HepG2 (cell line): Measurements from ENCODE around the gene CDC42EP1. TPM values are rescaled to one million over a fixed set of nuclear protein-coding genes. Genes with fewer than 3 reads are reported as not detected.

Experiments used
- DDIT3 ChIP-seq: sonication (generic); formaldehyde crosslinking; IDR thresholded peaks from 2 replicates; pipeline ENCODE4 v1.4.0; 2020; ENCODE audit warnings: mild to moderate bottlenecking, missing genetic modification reagents
- EED ChIP-seq: sonication (generic); formaldehyde crosslinking; IDR thresholded peaks from 2 replicates; pipeline ENCODE4 v1.5.0; 2020; ENCODE audit warnings: mild to moderate bottlenecking, missing genetic modification reagents
- FOSL1 ChIP-seq: sonication (generic); formaldehyde crosslinking; IDR thresholded peaks from 2 replicates; pipeline ENCODE4 v1.9.0; 2021; ENCODE audit warnings: missing genetic modification reagents, borderline replicate concordance
- FOXA3 ChIP-seq: IDR thresholded peaks from 2 replicates; pipeline ENCODE4 v1.6.1; 2016; ENCODE audit warnings: missing genetic modification reagents, missing compliant biosample characterization
- HINFP ChIP-seq: sonication (generic); formaldehyde crosslinking; IDR thresholded peaks from 2 replicates; pipeline ENCODE4 v1.4.0; 2020; ENCODE audit warnings: low read depth, mild to moderate bottlenecking, missing genetic modification reagents
- MEF2D ChIP-seq: sonication (generic); formaldehyde crosslinking; IDR thresholded peaks from 2 replicates; pipeline ENCODE4 v1.5.1; 2020; ENCODE audit warnings: mild to moderate bottlenecking, missing genetic modification reagents
- MZF1 ChIP-seq: sonication (generic); formaldehyde crosslinking; IDR thresholded peaks from 2 replicates; pipeline ENCODE4 v1.8.1; 2023; ENCODE audit warnings: mild to moderate bottlenecking, missing genetic modification reagents, borderline replicate concordance
- NR2F2 ChIP-seq: IDR thresholded peaks from 2 replicates; pipeline ENCODE4 v1.6.1; 2012; ENCODE audit warnings: low read depth, inconsistent platforms, borderline replicate concordance
- TBX2 ChIP-seq: sonication (generic); formaldehyde crosslinking; IDR thresholded peaks from 2 replicates; pipeline ENCODE4 v1.5.0; 2020; ENCODE audit warnings: missing genetic modification reagents, mild to moderate bottlenecking, borderline replicate concordance
- TCF12 ChIP-seq, 2 experiments: fragments of 450-650 bp in 1 of 2; sonication (generic) in 1 of 2; formaldehyde crosslinking in 1 of 2; IDR thresholded peaks; 2 replicates each; pipeline versions ENCODE4 v1.6.1 to v1.8.0; 2017 to 2022; ENCODE audit warnings: antibody characterized with exemption in 1 of 2, mild to moderate bottlenecking in 1 of 2, missing genetic modification reagents in 1 of 2, moderate library complexity in 1 of 2
- U2AF2 ChIP-seq: fragments of 200-400 bp; formaldehyde crosslinking; IDR thresholded peaks from 2 replicates; pipeline ENCODE4 v1.6.1; 2017; ENCODE audit warnings: low read depth, mild to moderate bottlenecking, low read length
- ZBTB21 ChIP-seq: sonication (generic); formaldehyde crosslinking; IDR thresholded peaks from 2 replicates; pipeline ENCODE4 v1.4.0; 2020; ENCODE audit warnings: missing genetic modification reagents
- ZBTB34 ChIP-seq: sonication (generic); formaldehyde crosslinking; IDR thresholded peaks from 2 replicates; pipeline ENCODE4 v1.8.0; 2022; ENCODE audit warnings: mild to moderate bottlenecking, missing genetic modification reagents
- ZMYM3 ChIP-seq: sonication (generic); formaldehyde crosslinking; IDR thresholded peaks from 2 replicates; pipeline ENCODE4 v1.5.1; 2020; ENCODE audit warnings: mild to moderate bottlenecking, missing genetic modification reagents
- ZNF276 ChIP-seq: sonication (generic); formaldehyde crosslinking; IDR thresholded peaks from 2 replicates; pipeline ENCODE4 v1.4.0; 2020; ENCODE audit warnings: mild to moderate bottlenecking, low read depth, missing genetic modification reagents
- ZNF609 ChIP-seq: sonication (generic); formaldehyde crosslinking; IDR thresholded peaks from 2 replicates; pipeline ENCODE4 v1.4.0; 2020; ENCODE audit warnings: mild to moderate bottlenecking, missing genetic modification reagents, borderline replicate concordance
- ZNF672 ChIP-seq: sonication (generic); formaldehyde crosslinking; IDR thresholded peaks from 2 replicates; pipeline ENCODE4 v1.8.1; 2022; ENCODE audit warnings: missing genetic modification reagents
- polyA plus RNA-seq, 8 experiments: library from polyadenylated mRNA; depleted of rRNA in 3 of 8; stranded (reverse) in 7 of 8; unstranded in 1 of 8; fragments of >200 nt; fragmentation: Illumina TruSeq in 4 of 8; extraction: Trizol in 4 of 8; gene quantifications; 2 replicates each; pipeline versions ENCODE4 v1.2.1 to v1.2.3, GENCODE V29; 2011 to 2016; ENCODE audit warnings: low read depth in 4 of 8, missing spikeins in 1 of 8, mixed read lengths in 1 of 8; ENCODE audit not compliant: insufficient read depth in 1 of 8
- total RNA-seq, 5 experiments: library from RNA; depleted of rRNA; stranded (reverse); fragments of >200 nt; fragmentation: Illumina TruSeq; extraction: Trizol; gene quantifications; 2 replicates each; pipeline ENCODE4 v1.2.3, GENCODE V29; 2016; ENCODE audit warnings: low read depth in 1 of 5

The CDC42EP1 gene
- total and polyA plus RNA-seq, 2 of the 13 experiments (the other 11 are each of a cell fraction or from before 2014, with no cell fraction given) = 17.1 to 29.5 TPM

- TF ChIP-seq ZNF609 (CRISPR knock-in tag) = no peak
- TF ChIP-seq DDIT3 (CRISPR knock-in tag) = no peak
- no peak for TF ChIP-seq ZBTB21 (CRISPR knock-in tag)
- TF ChIP-seq FOXA3 (CRISPR knock-in tag) = no peak
- peak; percentile 66; the same call in 1 of the 2 replicates for TF ChIP-seq TBX2 (CRISPR knock-in tag)
- TF ChIP-seq ZBTB34 (CRISPR knock-in tag) = no peak
- no peak for TF ChIP-seq FOSL1
- TF ChIP-seq TCF12 (IDR thresholded peaks at IDR 0.05) = no peak
- TF ChIP-seq TCF12 (CRISPR knock-in tag; IDR thresholded peaks at IDR 0.05) = no peak
- TF ChIP-seq EED = no peak
- TF ChIP-seq MEF2D = no peak
- no peak for TF ChIP-seq ZNF672 (CRISPR knock-in tag)
- peak; percentile 43; the same call in 1 of the 2 replicates for TF ChIP-seq NR2F2
- no peak for TF ChIP-seq MZF1 (CRISPR knock-in tag)
- TF ChIP-seq ZNF276 (CRISPR knock-in tag) = no peak
- no peak for TF ChIP-seq U2AF2
- no peak for TF ChIP-seq HINFP
- TF ChIP-seq ZMYM3 = peak; percentile 54
Observed at GRCh38 chr22:37601540-37602442, 41.5 kb downstream of the CDC42EP1 start (continued).
